Stimulated activated CD4-positive, alpha-beta T cell treated with anti-CD3 and anti-CD28 coated beads, Interleukin-12 subunit alpha, Interleukin-12 subunit beta, amount 100 ng/mL, for 4 hours (primary cell): ENCODE results near the gene CADPS.

Source experiments
- DNase-seq: peaks from one replicate; pipeline ENCODE4 v3.0.0-alpha.2; 2020

Gene CADPS

DNA sequence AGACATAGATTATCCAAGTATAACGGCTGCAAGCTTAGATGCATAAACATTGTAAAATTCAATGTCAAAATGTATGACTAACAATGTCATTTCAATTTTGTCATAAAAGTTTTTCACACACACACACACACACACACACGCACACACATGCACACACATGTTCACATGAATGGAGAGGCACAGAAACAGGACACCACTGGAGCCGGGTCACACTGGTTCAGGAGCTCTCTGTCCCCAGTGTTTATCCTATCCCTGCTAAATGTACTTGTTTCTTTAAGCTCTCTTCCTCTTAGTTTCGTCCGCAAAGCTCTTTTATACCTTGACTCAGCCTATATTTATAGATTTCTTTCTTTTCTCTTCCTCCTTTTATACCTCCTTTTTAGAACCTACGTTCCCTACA is 249.9 kb downstream of the CADPS start:
- DNase-seq: no peak

DNA sequence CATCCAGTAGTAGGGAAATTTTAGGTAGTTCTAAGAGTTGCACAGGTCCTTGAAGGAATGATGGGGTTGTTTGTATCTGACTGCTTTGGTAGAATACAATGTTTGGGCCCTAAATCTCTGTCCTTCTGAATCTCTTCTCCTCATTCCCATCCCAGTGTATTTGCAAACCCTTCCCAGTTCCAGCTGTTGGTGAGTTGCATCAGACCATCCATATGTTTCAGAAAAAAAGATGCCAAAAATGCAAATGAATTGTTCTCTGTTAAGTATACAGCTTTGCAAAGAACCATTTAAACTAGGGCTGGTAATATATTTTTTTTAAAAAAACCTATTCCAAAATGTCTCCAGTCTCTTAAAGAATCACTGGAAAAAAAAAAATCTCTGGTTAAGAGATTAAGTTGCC is 251.0 kb downstream of the CADPS start:
- no peak for DNase-seq

DNA sequence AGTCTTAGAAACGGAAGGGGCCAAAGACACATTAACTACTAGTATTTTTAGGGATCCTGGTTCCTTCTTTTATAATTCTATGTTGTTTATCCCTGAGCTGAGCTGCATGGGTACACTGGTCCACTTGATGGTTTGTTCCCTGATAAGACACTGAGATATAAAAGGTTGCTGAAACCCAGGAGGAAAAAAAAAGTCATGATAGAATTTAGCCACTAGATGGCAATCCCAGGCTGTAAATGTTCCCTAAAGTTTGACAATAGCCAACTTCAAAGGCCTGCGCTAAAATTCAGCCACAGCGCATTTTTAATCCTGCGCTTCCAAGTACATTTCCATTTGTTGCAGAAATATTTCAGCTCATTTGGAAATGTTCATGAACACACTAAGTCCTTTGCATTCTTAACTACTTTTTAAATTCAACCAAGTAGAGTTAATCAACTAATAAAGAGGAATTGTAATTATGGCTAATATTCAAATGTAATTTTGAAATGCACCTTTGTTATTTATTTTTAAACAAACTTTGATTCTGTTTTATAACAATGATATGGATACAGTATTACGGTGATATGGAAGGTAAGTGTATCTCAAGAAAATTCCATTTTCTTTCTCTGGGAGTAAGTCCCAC is 252.6 kb downstream of the CADPS start:
- DNase-seq: no peak

DNA sequence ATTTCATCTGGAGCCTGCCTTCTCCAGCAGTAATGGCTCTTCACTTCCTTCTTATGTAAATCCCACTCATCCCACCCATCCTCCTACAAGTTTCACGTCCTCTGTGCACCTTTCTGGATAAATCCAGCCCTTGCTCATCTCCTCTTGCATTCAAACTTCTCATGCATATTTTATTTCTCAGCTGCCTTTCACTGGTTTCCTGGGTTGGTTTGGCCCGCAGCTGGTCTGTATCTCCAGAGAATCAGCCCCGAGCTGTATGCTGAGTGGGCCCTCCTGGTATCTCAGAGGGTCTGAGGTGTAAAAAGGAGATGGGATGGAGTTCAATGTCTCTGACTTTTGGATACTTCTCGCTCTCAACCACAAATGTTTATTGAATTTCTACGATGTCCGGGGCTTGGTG is 253.3 kb downstream of the CADPS start:
- DNase-seq: no peak

DNA sequence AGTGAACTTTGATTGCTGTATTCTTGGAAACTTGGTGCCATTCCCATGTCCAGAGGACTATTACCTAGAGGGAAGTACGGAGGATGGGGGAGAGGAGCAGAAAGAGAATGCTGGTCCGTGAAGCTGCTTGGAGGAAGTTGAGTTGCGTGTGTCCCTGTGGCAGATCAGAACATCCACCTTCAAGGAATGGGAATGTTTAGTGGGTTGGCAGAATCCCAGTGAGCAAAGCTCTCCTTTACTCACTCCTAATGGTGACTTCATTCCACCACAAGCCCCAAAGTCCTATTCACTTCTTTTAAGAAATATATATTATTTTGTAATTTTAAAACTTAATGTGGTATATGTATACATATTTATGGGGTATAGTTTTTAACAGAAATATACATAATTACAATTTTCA is 254.0 kb downstream of the CADPS start:
- no peak for DNase-seq

DNA sequence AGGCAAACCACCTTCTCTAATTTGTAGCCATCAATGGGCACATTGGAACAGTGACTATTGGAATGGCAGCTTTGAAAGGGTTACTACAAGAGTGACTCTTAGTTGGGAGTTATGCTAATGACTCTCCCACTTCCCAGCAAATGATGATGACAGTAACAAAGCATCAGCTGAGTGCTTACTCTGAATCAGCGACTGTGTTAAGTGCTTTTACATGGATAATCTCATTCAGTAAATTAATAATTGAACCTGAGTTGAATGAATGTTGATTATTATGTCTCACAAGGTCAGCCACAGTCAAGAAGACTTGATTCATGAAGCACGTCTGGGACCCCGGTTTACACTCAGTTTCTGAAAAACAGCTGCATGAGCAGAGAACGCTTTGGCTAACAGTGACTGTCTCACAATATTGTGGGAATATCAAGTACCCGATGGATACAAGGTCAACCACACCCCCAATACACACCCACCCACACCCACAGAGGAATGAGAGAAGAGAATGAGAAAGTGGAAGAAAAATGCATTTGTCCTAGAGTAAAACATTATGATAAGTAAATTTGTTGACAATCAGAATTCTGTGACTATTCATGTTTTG is 259.9 kb downstream of the CADPS start:
- no peak for DNase-seq

DNA sequence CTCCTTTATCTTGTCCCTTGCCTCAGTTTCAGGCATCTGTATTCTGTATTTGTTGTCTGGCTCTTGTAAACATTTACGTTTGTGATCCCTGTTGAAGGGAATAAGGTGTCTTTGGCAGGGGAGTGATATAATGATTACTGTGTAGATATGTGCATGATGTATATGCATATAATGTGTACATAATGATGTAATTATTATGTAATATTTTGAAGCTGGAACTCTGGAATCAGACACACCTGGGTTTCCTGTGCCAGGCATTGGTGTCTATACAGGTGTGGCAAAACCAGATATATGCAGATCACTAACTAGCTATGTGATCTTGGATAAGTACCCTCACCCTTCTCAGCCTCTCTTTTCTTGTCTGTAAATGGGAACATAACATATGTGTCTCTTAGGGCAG is 260.7 kb downstream of the CADPS start:
- no peak for DNase-seq

DNA sequence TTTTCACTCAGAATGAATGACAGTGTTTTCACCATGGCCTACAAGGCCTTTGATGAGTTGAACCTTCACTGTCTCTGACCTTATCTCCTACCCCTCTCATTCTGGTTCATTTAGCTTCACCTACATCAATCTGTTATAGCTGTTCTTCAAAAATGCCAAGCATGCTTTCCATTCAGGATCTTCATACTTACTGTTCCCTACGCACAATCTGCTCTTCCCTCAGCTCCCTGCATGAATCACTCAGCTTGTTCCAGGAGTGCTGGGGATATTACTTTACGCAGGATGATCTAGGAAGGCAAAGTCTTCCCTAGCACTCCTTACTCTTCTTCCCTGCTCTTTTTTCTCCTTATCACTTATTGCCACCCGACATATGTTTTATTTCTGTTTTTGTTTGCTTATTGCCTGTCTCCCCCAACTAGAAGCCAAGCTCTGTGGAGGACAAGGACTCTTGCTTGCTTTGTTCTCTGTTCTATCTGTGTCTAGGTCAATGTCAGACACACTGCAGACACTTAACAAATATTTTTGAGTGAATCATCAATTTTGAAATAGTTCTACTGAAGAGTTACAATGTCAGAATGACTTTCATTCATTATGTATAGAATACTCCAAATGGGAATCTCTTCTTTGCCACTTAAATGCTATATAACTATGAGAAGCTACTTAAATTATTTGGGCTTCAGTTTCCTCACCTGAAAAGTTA is 263.5 kb downstream of the CADPS start:
- DNase-seq: no peak

DNA sequence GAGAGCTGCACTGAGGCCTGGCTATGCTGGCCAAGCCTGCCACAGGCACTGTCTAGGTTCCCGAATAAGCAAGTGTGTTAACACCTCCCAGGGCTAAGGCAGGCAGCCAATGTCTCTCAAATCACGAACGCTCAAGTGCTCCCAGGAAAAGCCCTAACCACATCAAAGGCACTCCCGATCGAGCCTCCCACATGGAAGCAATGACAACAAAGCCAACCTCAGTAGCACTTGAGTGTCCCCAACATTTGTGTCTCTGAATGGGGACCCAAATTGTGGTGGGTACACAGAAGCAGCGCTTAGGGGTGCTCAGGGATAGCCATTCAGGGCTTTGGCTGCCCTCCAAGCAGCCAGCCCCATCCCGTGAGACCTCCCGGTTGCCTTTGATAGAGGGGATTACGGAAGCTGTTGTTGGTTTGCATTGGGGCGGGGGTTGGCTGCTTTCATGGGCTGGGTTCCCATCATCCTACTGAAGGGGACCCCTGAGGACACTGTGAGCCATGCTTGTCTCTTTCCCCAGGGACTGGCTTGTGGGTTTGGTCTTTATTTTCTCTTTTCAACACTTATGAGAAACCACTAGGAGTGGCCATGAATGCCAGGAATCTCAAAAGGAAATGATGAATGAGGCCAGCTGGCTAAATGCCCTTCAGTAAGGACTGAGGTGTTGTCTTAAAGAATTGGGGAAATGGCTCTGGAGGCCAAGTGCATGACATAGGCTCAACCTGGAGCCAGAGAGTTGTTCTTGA is 267.8 kb downstream of the CADPS start:
- no peak for DNase-seq

DNA sequence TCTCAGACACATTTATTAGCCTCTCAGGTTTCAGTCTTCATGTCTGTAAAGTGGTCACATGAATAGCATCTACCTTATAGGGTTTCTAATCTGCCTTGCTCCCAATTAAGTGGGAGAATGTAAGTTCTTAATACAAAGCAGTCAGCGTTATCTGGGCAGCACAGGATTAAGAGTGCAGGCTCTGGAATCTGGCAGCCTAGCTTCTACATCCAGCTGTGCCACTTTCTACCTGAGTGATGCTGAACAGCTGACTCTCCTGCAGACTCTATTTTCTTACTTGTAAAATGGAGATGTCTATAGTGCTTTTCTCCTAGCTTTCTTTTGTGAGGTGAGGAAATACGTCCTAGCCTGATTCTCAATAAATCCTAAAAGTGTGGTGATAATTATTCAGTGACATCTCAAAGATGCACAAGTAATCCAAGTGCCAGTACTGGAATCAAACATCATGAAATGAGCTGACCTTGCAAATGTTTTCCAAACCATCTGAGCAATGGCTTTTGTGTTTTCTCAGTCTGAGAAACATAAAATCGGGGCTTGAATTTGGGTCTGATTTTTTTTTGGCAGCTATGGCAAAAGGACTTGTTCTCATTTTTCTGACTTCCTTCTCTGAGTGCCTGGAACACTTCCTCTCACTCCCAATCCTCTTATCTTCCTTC is 269.7 kb downstream of the CADPS start:
- DNase-seq: no peak

DNA sequence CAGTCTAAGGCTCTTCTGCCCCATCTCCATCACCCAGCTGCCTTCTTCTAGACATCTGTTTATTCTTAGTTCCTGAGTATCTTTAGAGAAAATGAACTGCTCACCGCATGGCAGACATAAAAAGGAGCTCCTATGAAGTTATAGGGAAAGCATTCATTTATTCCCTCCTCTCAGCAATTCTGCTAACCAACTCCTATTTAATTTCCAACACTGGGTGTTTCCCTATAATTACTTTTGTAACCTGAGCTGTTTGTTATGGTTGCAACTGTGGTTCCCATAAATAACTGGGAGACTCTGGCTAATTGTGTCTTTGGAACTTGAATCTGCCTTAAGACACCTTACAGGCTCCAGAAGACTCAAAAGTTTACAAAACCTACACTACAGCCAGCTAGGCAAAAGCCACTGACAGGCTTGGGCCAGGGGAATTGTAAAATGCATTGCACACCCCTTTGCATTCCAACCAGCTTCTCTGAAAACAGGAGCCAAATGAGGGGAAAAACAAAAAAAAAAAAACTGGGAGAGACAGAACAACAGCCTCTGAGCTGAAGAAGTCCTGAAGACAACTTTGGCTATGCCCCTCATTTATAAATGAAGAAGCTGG is 270.4 kb downstream of the CADPS start:
- no peak for DNase-seq

DNA sequence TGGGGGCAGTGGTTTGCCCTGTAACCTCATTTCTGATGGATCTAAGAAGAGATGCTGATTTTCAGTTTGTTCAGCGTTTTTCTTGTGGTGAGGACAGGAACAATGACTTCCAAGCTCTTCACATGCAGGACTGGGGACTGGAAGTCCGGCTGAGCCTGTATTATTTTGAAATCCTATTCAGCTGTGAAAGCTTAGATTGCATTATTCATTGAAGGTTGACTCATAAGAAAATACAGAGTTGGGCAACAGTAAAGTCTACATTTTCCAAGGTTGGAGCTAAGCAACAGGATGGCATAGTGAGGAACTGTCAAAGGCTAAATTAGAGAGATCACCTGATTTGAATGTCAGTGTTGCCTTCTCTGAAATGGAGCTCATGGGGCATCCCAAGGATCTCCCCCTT is 270.9 kb downstream of the CADPS start:
- DNase-seq: no peak

DNA sequence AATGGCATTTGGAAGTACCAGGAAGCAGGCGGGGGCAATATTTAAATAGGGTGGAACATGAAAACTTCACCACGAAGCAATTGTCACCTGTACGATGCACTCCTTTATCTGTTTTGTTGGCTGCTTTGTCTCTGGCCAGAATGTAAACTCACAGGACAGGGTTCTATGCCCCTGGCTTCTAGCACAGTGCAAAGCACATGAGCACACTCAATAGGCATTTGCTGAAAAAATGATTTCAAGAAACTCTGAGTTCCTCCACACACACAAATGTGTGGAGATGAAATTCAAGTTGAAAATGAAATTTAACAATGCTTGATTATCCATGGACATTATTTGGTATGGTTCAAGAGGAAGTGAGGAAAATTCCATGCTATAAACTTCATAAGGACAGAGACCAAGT is 272.2 kb downstream of the CADPS start:
- DNase-seq: no peak

DNA sequence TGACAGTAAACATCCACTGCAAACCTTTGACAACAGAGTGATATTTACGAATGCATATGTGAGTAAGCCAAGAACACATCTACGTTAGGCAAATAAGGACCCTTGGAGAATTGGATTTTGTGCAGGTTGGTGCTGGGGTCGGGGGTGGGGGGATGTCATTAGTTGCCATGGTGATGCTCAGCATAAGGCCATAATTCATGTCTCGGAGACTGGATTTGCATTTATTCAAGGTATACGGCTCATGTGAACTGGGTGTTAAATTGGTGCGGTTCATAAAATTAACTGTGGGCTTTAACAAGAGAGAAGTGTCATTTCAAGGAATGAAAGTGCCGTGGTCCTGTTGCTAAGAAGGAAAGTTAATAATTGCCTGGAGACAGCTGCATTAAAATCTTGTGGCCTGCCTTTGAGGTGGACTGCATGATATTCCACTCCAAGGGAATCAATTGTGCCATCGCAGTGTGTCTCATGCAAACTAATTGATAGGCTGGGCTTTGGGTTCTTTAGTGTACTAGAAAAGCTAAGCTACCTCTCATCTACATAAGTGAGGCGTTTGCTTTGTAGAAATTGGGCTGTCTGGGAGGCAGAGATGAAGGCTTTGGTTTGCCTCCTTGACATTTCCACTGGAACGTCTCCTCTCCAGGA is 273.0 kb downstream of the CADPS start:
- DNase-seq: no peak

DNA sequence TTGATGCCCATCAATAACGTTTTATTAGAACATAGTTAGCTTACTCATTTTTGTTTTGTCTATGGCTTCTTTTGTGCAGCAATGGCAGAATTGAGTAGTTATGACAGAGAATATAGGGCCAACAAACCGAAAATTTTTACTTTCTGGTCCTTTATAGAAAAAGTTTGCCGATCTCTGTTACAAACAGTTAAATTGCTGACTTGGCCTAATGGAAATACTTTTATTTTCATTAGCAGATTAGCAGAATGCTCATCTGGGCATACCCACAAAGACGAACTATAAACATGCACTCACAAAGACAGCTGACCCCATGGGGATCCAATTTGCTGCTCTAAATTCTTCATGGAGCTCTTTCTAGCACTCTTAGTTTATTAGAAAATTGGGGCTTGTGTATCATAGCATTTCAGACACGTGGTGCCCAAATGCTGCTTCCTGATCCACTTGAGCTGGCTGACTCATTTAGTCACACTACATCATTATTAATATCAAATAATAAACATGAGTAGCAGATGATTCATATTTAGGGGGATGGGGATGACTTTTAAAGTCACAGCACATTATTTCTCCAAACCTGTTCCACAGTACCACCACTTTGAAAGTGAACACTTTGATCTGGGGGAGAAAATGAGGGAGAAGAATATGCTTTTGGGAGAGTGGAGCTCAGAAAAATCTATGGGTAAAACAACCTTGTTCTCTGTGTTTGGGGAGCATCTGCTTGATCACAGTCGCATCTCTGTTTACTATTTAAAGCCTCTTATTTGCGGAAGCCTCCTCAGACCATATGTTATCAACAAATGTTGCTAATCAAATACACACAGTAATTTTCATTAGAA is 273.8 kb downstream of the CADPS start:
- DNase-seq: no peak

DNA sequence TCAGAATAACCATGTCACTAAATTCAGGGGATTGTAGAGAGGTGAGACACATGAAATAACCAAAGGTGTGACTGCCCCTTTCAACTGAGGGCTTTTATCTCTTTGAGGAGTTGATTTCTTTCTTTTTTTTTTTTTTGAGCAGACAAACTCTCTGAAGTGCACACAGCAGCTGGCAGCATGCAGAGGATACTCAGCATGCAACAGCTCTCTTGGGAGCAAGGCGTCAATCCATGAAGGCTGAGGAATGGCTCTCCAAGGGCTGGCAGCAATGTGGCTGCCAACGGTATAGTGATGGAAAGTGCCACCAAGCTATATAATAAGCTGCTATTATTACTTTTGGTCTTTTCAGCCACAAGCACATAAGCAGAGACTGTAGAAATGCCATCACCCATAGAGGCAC is 275.2 kb downstream of the CADPS start:
- DNase-seq: no peak

DNA sequence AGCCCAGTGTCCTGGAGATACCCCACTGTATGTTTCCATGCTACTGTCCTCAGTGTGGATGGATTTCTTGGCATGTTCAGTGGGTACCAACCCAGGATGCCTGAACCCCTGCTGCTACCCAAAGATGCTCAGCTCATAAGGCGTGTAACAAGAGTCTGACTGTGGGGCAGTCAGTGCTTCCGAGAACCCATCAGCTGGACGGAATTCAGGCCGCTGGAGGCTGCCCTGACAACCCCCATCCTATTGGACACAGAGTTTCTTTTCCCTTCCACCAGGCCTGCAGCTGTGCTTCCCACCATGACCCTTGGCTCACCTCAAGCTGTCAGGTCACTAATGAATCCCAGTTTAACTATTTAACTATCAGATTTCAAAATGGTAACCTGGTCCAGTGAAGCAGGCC is 277.7 kb downstream of the CADPS start:
- no peak for DNase-seq

DNA sequence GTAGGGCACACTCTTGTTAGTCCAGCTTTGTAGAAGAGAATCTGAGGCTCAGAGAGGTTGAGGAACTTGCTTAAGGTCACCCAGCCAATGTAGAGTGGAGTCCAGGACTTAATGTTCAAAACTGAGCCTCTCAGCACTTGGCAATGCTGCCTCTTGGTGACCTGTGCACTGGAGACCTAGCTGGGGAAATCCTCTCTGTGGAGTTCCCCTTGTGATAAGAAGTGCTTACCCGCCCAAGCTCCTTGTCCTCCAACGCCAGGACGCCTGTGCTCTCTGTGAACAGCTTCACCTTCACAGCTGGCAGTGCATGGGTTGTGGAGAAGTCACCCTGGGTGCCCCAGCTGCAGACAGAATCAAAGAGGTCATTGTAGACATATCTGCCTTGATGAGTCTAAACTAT is 282.8 kb downstream of the CADPS start:
- DNase-seq: no peak

DNA sequence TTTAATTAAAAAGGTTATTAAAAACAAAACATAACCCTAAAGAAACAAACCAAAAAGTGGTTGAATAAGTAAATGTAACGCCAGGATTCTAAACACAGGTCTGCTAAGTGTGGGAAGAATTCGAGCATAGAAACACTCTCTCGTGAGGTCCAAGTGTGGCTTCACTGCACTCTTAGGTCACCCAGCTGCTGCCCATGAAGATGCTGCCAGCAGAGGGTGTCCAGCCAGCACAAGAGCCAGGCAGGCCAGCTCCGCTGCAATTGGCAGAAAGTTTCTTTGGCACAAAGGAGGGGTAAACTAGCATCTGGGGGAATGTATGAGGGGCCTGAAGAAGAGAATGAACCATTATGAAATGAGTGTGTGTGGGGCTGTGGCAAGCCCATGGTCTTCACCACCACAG is 286.1 kb downstream of the CADPS start:
- DNase-seq: no peak

DNA sequence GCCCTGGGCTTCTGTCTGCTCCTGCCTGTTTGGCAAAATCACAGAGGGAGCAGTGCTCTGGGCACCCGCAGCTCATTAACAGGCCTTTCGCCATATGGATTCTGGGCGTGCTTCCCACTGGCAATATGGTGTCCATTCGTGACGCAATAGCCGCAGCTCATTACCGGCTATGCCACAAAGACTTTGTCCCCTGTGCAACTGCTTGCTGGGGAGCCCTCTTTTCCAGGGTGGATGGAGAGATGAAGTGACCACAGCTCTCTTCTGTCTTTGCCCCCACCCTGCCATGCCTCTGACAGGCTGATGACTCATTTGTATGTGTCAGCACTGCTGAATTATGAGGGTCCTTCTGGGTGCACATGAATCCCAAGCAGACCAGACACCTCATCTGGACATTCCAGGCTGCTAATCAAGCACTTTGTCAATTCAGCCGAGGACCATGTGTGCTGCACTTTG is 287.6 kb downstream of the CADPS start:
- DNase-seq: no peak

DNA sequence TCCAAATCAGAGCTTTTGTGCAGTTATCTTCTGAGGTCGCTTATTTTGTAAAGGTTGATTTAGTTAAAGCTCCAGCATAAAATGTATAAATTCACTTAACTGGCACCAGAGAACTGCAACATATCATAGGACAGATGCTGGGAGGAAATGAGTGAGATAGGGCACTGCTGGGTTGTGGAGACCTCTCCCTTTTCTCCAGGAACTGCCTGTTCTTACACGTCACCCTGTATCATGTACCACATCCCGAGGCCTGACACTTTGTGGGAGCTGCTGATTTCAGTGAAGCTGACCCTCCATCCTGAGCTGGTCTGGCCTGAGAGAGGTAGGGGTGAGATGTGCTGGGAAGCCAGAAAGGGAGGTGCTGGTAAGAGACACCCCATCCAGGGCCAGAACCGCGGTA is 288.0 kb downstream of the CADPS start:
- DNase-seq: no peak

DNA sequence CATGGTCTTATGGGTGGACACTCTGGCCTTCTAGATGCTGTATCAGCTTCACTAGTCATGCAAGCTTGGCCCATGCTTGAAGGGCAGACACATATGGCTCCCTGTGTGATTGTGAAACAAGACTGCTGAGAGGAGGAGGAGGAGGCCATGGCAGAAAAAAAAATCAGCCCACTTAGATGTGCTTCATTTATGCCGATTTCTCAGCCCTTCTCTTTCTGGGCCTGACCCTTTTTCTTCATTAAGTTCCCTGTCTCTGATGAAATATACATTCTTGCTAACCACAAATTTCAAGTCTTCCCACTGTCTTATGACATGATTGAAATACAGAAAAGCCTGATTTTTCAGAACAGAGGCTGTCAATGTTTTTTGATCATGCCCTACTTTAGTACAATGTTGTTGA is 288.9 kb downstream of the CADPS start:
- no peak for DNase-seq
